GM12872 (cell line): Measurements from ENCODE around the gene AFF3.

Experiments used
- CTCF ChIP-seq: IDR thresholded peaks from 3 replicates; pipeline ENCODE4 v1.5.1; 2011; ENCODE audit warnings: low read depth, mild to moderate bottlenecking, low read length, moderate library complexity; ENCODE audit not compliant: insufficient read depth

The AFF3 gene

GRCh38 chr2:99729104-99730025 lies 413.0 kb downstream of the AFF3 start:
- TF ChIP-seq CTCF: no peak

- no peak for TF ChIP-seq CTCF
These were observed 414.2 kb downstream of the AFF3 start for GRCh38 chr2:99728166-99728565.

- TF ChIP-seq CTCF: no peak
These were observed 415.2 kb downstream of the AFF3 start for GRCh38 chr2:99727199-99727598.

GRCh38 chr2:99726691-99727090 lies 415.7 kb downstream of the AFF3 start:
- no peak for TF ChIP-seq CTCF

GRCh38 chr2:99725820-99726219 lies 416.6 kb downstream of the AFF3 start:
- no peak for TF ChIP-seq CTCF

- no peak for TF ChIP-seq CTCF
These were observed 419.9 kb downstream of the AFF3 start for GRCh38 chr2:99722476-99722875.

- no peak for TF ChIP-seq CTCF
These were observed 423.3 kb downstream of the AFF3 start for GRCh38 chr2:99719102-99719501.
